EH (cell line): ENCODE data around the gene DNAAF2.
"Not testable (repeated sequence)": the region's sequence is repeated elsewhere in the genome, so short reads cannot be mapped to it uniquely, and the experiment has no call there.

Source experiments
- DNase-seq: peaks from one replicate; pipeline ENCODE4 v3.0.0-alpha.2; 2015; ENCODE audit warnings: low read depth

Gene DNAAF2

GRCh38 chr14:49584981-49585640 lies 49.9 kb downstream of the DNAAF2 start:
- DNase-seq: not testable (repeated sequence)

- no peak for DNase-seq
Observed at GRCh38 chr14:49584058-49584457, 51.0 kb downstream of the DNAAF2 start.

GRCh38 chr14:49583629-49584028 lies 51.4 kb downstream of the DNAAF2 start:
- no peak for DNase-seq

GRCh38 chr14:49582113-49582977 lies 52.7 kb downstream of the DNAAF2 start:
- no peak for DNase-seq

GRCh38 chr14:49581209-49582112 lies 53.6 kb downstream of the DNAAF2 start:
- DNase-seq: no peak

- DNase-seq: no peak
Observed at GRCh38 chr14:49579841-49580240, 55.2 kb downstream of the DNAAF2 start.

GRCh38 chr14:49578141-49578540 lies 56.9 kb downstream of the DNAAF2 start:
- no peak for DNase-seq
